Measurements from ENCODE around the gene COL27A1. TPM values are rescaled to one million over a fixed set of nuclear protein-coding genes. Genes with fewer than 3 reads are reported as not detected.

Gene COL27A1
- total RNA-seq, 1 donor from 2014 or later = 8.5 TPM

DNA sequence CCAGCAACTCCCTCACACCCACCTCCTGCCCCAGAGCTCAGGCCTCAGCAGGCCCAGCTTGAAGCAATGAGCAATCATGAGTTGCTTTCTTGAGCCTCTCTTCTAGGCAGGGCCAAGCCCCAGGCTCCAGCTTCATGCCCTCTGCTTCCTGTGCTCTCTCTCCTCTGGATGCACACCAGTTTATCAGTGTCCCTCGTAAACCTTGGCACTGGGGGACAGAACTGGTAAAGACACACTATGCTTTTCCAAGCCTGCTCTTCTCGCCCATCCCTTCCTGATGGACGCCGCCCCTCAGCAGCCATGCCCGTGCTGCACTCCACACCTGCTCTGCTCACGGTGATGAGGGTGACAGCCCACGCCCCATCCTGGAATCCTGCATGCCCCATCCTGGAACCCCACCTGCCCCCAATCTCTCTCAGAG is 118.1 kb downstream of the COL27A1 start:
- no peak overlapping the region for H3K4me3 Mint-ChIP-seq

GRCh38 chr9:114274217-114274616 is 118.9 kb downstream of the COL27A1 start:
- Mint-ChIP-seq H3K27me3 (no peaks in the 10 kb centered on the region), H3K36me3 (ENCODE audit: low read depth) (no peaks in the 10 kb centered on the region), H3K27ac (no peak overlapping the region), H3K4me1 (no peaks in the 10 kb centered on the region), H3K9me3 (no peaks in the 10 kb centered on the region), H3K4me3 (no peak overlapping the region)
- no peak for DNase-seq
- intact Hi-C loops (cut with micrococcal nuclease) = no loop called here

More for the DNA sequence above, 118.1 kb downstream of the COL27A1 start:
- Mint-ChIP-seq H3K9me3 (no peaks in the 10 kb centered on the region), H3K4me1 (no peaks in the 10 kb centered on the region), H3K36me3 (ENCODE audit: low read depth) (no peaks in the 10 kb centered on the region), H3K27me3 (no peaks in the 10 kb centered on the region), H3K27ac (no peak overlapping the region)
- DNase-seq = no peak
- intact Hi-C loops (cut with micrococcal nuclease) = no loop called here

DNA sequence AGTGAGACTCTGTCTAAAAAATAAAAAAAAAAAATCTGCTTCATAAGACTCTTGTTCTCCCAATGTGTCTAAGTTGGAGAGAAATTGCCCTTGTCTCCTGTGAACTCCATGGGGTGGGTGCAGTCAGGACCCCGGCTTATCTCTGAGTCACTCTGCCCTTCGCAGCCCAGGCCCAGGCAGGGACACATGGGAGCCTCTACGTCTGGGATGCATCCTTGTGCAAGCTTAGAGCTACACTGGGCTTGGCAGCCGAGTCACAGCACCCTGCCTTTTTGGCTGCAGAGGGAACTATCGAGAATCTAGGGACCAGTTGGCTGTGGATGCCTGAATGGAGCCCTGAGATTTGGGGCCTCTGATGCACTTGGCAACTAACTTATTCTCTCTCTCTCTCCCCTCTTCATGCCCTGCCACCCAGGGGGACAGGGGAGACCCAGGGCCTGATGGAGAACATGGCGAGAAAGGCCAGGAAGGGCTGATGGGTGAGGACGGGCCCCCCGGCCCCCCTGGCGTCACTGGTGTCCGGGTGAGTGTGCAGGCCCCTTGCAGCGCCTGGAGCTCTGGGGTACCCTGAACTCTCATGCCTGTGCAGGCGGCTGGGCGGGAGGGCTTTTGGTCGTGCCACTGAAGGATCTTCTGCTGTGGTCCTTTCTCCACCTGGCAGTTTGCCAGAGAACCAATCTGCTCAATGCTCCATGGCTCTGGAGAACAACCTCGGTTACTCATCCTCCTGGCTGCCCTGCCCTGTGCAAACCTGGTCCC is 120.1 kb downstream of the COL27A1 start:
- Mint-ChIP-seq H3K9me3 (no peaks in the 10 kb centered on the region), H3K4me3 (no peak overlapping the region), H3K36me3 (ENCODE audit: low read depth) (no peaks in the 10 kb centered on the region), H3K27ac (no peak overlapping the region), H3K4me1 (no peaks in the 10 kb centered on the region), H3K27me3 (no peaks in the 10 kb centered on the region)
- intact Hi-C loops (cut with micrococcal nuclease) = no loop called here
- no peak for DNase-seq

GRCh38 chr9:114276908-114277821 is 121.8 kb downstream of the COL27A1 start:
- H3K4me3 Mint-ChIP-seq = no peak overlapping the region
- no peaks in the 10 kb centered on the region for H3K27me3 Mint-ChIP-seq
- no peaks in the 10 kb centered on the region for H3K4me1 Mint-ChIP-seq
- H3K36me3 Mint-ChIP-seq (ENCODE audit: low read depth) = no peaks in the 10 kb centered on the region
- no peak for DNase-seq
- intact Hi-C loops (cut with micrococcal nuclease) = no loop called here
- no peaks in the 10 kb centered on the region for H3K9me3 Mint-ChIP-seq
- H3K27ac Mint-ChIP-seq = no peak overlapping the region

DNA sequence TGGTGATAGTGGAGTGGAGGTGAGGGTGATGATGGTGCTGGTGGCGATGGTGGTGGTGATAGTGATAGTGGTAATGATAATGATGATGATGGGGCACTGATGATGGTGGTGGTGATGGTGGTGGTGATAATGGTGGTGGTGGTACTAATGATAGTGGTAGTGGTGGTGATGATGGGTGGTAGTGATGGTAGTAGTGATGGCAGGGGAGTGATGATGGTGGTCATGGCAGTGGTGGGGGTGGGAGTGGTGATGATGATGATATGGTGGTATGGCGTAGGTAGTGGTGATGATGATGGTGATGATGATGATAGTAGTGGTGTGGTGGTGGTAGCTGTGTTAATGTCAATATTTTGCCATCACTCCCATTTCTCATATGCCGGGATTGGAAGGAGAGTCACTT is 123.0 kb downstream of the COL27A1 start:
- Mint-ChIP-seq H3K4me3 (no peak overlapping the region), H3K27me3 (no peaks in the 10 kb centered on the region), H3K36me3 (ENCODE audit: low read depth) (no peaks in the 10 kb centered on the region), H3K9me3 (no peaks in the 10 kb centered on the region), H3K4me1 (no peaks in the 10 kb centered on the region), H3K27ac (no peak overlapping the region)
- DNase-seq = no peak
- intact Hi-C loops (cut with micrococcal nuclease) = no loop called here

DNA sequence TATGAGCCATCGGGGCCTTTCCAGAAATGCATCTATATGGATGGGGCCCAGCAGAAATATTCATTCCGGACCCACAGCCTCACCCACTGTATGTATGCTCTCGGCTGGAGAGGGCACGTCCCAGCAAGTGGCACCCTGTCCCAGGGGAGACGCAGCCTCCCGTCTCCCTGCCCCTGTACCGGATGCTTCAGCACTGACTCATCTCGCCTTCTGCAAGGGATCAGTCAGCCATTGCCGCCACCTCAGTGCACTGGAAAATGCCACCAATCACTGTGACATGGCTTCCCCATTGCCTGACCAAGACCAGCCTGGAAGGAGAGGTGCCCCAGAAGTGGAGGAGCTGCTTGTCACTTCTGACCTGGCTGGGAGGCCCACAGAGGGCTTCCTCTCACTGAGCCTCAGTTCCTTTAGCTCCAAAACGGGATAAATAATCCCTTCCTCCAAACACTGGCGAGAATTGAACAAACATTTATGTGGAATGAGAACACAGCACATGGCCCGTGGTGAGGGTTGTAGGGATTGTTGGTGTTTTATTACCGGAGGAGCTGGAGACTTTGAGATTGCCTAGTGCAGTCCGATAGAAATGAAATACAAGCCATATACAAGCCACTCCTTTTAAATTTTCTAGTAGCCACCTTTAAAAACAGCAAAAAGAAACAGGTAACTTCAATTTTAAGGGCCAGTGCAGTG is 123.7 kb downstream of the COL27A1 start:
- Mint-ChIP-seq H3K36me3 (ENCODE audit: low read depth) (no peaks in the 10 kb centered on the region), H3K27ac (no peak overlapping the region), H3K4me1 (no peaks in the 10 kb centered on the region), H3K27me3 (no peaks in the 10 kb centered on the region), H3K4me3 (no peak overlapping the region), H3K9me3 (no peaks in the 10 kb centered on the region)
- no peak for DNase-seq
- intact Hi-C loops (cut with micrococcal nuclease) = no loop called here

DNA sequence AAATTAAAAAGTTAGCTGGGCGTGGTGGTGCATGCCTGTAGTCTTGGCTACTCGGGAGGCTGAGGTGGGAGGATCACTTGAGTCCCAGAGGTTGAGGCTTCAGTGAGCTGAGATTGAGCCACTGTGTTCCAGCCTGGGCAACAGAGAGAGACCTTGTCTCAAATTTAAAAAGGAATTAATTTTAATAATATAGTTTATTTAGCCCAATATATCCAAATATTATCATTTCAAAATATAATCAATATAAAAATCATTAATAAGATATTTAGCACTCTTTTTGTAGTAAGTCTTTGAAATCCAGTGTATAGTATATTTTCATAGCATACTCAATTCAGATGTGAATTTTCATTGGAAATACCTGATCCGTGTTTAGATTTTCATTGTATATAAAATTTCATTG is 124.4 kb downstream of the COL27A1 start:
- no peaks in the 10 kb centered on the region for H3K36me3 Mint-ChIP-seq (ENCODE audit: low read depth)
- intact Hi-C loops (cut with micrococcal nuclease) = no loop called here
- H3K4me1 Mint-ChIP-seq = no peaks in the 10 kb centered on the region
- no peak overlapping the region for H3K27ac Mint-ChIP-seq
- H3K4me3 Mint-ChIP-seq = no peak overlapping the region
- no peak for DNase-seq
- H3K27me3 Mint-ChIP-seq = no peaks in the 10 kb centered on the region
- no peaks in the 10 kb centered on the region for H3K9me3 Mint-ChIP-seq

DNA sequence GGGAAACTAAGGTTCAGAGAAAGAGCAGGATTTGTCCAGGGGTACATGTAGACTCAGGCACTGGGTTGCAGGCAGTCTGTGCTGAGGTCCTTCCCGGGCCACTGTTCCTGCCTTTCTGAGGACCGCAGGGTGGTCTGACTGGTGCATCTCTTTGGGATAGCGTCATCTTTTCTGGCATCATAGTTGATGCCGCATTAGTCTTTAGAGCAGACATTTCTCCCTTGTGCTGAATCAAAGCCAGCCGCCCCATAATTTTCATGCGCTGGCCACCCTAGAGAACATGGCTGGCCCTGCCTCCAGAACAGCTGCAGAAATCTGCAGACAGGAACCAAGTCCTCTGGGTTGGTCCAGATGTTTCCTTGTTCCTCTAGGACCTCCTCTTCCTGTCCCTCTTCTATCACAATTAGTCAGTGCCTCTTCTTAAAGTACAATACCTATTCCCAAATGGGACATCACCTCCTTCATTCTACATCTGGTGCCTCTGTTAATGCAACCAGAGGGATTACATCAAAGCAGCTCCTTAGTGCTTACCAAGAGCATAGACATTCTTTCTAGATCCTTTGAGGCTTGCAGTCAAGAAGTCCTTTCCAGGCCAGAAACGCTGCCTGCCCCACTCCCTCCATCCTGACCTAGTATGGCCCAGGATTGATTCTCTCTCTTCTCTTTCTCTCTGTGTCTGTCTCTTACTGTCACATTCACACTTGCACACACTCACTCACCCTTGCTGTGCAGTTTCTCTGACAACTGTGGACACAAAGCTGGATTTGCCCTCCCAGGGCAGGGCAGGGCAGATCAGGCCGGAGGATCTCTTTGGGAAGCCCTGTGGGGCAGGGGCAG is 125.5 kb downstream of the COL27A1 start:
- Mint-ChIP-seq H3K27ac (no peak overlapping the region), H3K36me3 (ENCODE audit: low read depth) (no peaks in the 10 kb centered on the region), H3K4me3 (no peak overlapping the region), H3K4me1 (no peaks in the 10 kb centered on the region), H3K27me3 (no peaks in the 10 kb centered on the region), H3K9me3 (no peaks in the 10 kb centered on the region)
- intact Hi-C loops (cut with micrococcal nuclease) = no loop called here
- DNase-seq = no peak

- Mint-ChIP-seq H3K27ac (no peak overlapping the region), H3K9me3 (no peaks in the 10 kb centered on the region), H3K36me3 (ENCODE audit: low read depth) (no peaks in the 10 kb centered on the region), H3K4me1 (no peaks in the 10 kb centered on the region), H3K4me3 (no peak overlapping the region), H3K27me3 (no peaks in the 10 kb centered on the region)
- DNase-seq = no peak
- intact Hi-C loops (cut with micrococcal nuclease) = no loop called here
Measured at GRCh38 chr9:114281473-114282103, 126.3 kb downstream of the COL27A1 start.

DNA sequence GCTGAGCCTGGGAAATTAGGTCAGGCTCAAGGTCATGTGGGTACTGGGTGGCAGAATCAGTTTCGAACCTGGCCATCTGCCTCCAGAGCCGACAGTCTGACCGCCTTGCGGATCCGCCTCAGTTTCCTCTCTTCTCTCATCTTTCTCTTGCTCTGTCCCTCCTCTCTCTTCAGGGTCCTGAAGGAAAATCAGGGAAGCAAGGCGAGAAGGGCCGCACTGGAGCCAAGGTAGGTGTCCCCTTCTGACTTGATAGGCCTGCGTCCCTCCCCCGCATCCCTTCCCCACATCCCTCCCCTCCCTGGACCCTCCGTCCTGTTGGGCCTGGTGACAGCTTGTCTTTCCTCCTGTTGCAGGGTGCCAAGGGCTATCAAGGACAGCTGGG is 126.8 kb downstream of the COL27A1 start:
- Mint-ChIP-seq H3K9me3 (no peaks in the 10 kb centered on the region), H3K27ac (no peak overlapping the region), H3K27me3 (no peaks in the 10 kb centered on the region), H3K4me3 (no peak overlapping the region), H3K4me1 (no peaks in the 10 kb centered on the region), H3K36me3 (ENCODE audit: low read depth) (no peaks in the 10 kb centered on the region)
- intact Hi-C loops (cut with micrococcal nuclease) = no loop called here
- DNase-seq = no peak

DNA sequence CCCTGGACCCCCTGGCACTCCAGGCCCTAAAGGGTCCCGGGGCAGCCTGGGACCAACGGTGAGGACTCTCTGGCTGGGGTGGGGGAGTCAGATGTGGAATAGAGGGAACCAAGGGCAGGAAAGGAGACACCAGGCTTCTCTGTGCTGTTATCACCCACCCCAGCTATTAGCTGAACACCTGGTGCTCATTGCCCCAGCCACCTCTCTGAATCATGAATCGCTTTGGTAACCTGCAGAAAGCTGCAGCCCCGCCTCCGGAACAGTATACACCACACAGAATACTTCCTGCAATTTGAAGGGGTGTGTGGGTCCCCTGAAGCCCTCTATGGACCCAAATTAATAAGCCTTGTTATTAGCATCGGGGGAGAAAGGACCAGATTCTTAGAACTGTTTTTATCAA is 127.2 kb downstream of the COL27A1 start:
- no peaks in the 10 kb centered on the region for H3K4me1 Mint-ChIP-seq
- no peak overlapping the region for H3K4me3 Mint-ChIP-seq
- H3K36me3 Mint-ChIP-seq (ENCODE audit: low read depth) = no peaks in the 10 kb centered on the region
- no peak overlapping the region for H3K27ac Mint-ChIP-seq
- no peak for DNase-seq
- no peaks in the 10 kb centered on the region for H3K9me3 Mint-ChIP-seq
- H3K27me3 Mint-ChIP-seq = no peaks in the 10 kb centered on the region
- intact Hi-C loops (cut with micrococcal nuclease) = no loop called here

DNA sequence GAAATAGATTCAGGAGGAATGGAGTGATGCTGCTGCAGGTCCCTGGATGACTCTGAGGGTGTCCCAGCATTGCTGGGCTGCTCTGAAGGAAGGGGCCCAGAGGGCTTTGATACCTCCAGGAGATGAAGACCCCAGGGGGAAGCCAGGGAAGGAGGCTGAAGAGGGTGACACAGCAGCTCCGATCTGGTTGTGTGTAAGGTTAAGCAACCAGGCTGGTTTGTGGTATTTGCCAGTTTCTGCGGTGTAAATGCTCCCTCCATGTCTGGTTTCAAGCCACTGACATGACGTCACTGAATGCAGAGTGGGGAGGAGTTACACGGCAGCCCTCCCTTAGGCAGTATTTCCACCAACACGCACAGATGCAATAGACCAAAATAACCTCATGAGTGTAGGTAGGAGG is 127.6 kb downstream of the COL27A1 start:
- no peak for DNase-seq
- Mint-ChIP-seq H3K4me1 (no peaks in the 10 kb centered on the region), H3K9me3 (no peaks in the 10 kb centered on the region), H3K36me3 (ENCODE audit: low read depth) (no peaks in the 10 kb centered on the region), H3K27ac (no peak overlapping the region), H3K27me3 (no peaks in the 10 kb centered on the region), H3K4me3 (no peak overlapping the region)
- intact Hi-C loops (cut with micrococcal nuclease) = no loop called here

DNA sequence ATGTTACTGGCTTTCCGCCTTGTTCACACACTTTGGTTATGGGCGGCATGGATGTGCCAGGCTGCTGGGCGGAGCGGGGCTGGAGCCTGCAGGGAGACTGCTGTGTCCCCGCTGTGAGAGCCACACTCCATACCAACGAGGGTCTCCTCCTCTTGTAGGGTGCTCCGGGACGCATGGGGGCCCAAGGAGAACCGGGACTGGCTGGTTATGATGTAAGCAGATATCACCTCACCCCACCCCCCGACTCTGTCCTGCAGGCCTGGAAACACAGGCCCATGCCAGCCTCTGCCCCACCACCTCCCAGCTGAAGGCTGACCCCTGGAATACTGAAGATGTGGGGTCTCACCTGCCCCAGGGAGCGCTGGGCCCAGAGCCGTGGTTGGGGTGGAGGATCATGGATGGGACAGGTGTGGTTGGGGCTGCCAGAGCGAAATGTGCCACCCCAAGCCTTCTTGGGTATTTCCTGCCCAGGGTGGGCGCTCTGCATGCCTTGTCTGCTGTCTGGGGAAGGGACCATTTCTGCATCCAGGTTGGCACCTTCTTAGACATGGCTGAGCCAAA is 128.3 kb downstream of the COL27A1 start:
- no peaks in the 10 kb centered on the region for H3K27me3 Mint-ChIP-seq
- H3K27ac Mint-ChIP-seq = no peak overlapping the region
- intact Hi-C loops (cut with micrococcal nuclease) = no loop called here
- no peaks in the 10 kb centered on the region for H3K9me3 Mint-ChIP-seq
- no peaks in the 10 kb centered on the region for H3K36me3 Mint-ChIP-seq (ENCODE audit: low read depth)
- no peak for DNase-seq
- no peak overlapping the region for H3K4me3 Mint-ChIP-seq
- no peaks in the 10 kb centered on the region for H3K4me1 Mint-ChIP-seq
